Activated T-helper 17 cell treated with anti-CD3 and anti-CD28 coated beads, Interleukin-2, amount 50 U/mL, for 72 hours (primary cell): ENCODE data around the gene CCDC12. TPM values are rescaled to one million over a fixed set of nuclear protein-coding genes. Genes with fewer than 3 reads are reported as not detected.

Experiments
- ATAC-seq: fragments of 150-1000 bp; cut with Tn5 transposase; replicated peaks from 2 replicates; pipeline ENCODE4 v1.10.0; 2021; ENCODE audit warnings: mild to moderate bottlenecking, moderate library complexity
- H3K27ac Mint-ChIP-seq: one replicate; pipeline ENCODE4 v1.8.0; 2022; ENCODE audit warnings: mixed read lengths
- H3K27me3 Mint-ChIP-seq: one replicate; pipeline ENCODE4 v1.8.0; 2022; ENCODE audit warnings: mixed read lengths
- H3K36me3 Mint-ChIP-seq: one replicate; pipeline ENCODE4 v1.8.0; 2022; ENCODE audit warnings: low read depth, mild to moderate bottlenecking, mixed read lengths
- H3K4me1 Mint-ChIP-seq: one replicate; pipeline ENCODE4 v1.8.0; 2022; ENCODE audit warnings: mixed read lengths
- H3K4me3 Mint-ChIP-seq: one replicate; pipeline ENCODE4 v1.8.0; 2022; ENCODE audit warnings: mild to moderate bottlenecking, mixed read lengths
- H3K9me3 Mint-ChIP-seq: one replicate; pipeline ENCODE4 v1.8.0; 2022; ENCODE audit warnings: mixed read lengths
- total RNA-seq, 2 donors: library from RNA; stranded (reverse); gene quantifications; one replicate each; pipeline ENCODE4 v1.2.3, GENCODE V29; 2022

The CCDC12 gene
- total RNA-seq, 2 donors from 2014 or later: 46.9 to 59.8 TPM

- H3K4me1 Mint-ChIP-seq: peaks cover 5% of the 10 kb centered on the region
Observed at GRCh38 chr3:46877406-46878125, 99.0 kb downstream of the CCDC12 start, which contains the start of gene PTH1R. Gene PTH1R, plus strand, starts transcription at chr3:46877721. Its CDS starts 5,839 bp downstream, at chr3:46883560.

GRCh38 chr3:46876313-46877300 is 99.9 kb downstream of the CCDC12 start:
- H3K36me3 Mint-ChIP-seq: peaks cover 6% of the 10 kb centered on the region
- H3K9me3 Mint-ChIP-seq: no peaks in the 10 kb centered on the region
- no peak overlapping the region for H3K27ac Mint-ChIP-seq
- H3K4me3 Mint-ChIP-seq: no peak overlapping the region
- H3K27me3 Mint-ChIP-seq: peaks cover 15% of the 10 kb centered on the region
- no peak for ATAC-seq
- H3K4me1 Mint-ChIP-seq: peaks cover 5% of the 10 kb centered on the region

More at GRCh38 chr3:46877406-46878125, 99.0 kb downstream of the CCDC12 start, which contains the start of gene PTH1R:
- Mint-ChIP-seq H3K27me3 (peaks cover 15% of the 10 kb centered on the region), H3K9me3 (no peaks in the 10 kb centered on the region), H3K27ac (no peak within 1 kb of the TSS), H3K4me3 (no peak within 1 kb of the TSS), H3K36me3 (peaks cover 6% of the 10 kb centered on the region)
- ATAC-seq: no peak

GRCh38 chr3:46875560-46875959 is 101.0 kb downstream of the CCDC12 start:
- Mint-ChIP-seq H3K27ac (no peak overlapping the region), H3K4me1 (peaks cover 3% of the 10 kb centered on the region), H3K4me3 (no peak overlapping the region), H3K27me3 (peaks cover 15% of the 10 kb centered on the region), H3K36me3 (peaks cover 4% of the 10 kb centered on the region), H3K9me3 (no peaks in the 10 kb centered on the region)
- no peak for ATAC-seq

- Mint-ChIP-seq H3K4me1 (no peaks in the 10 kb centered on the region), H3K36me3 (no peaks in the 10 kb centered on the region), H3K4me3 (no peak overlapping the region), H3K9me3 (no peaks in the 10 kb centered on the region), H3K27me3 (peaks cover 13% of the 10 kb centered on the region), H3K27ac (no peak overlapping the region)
- no peak for ATAC-seq
Observed at GRCh38 chr3:46874430-46874829, 102.1 kb downstream of the CCDC12 start.

GRCh38 chr3:46873521-46873920 is 103.0 kb downstream of the CCDC12 start:
- ATAC-seq: peak; percentile 15
- peaks cover 12% of the 10 kb centered on the region for H3K27me3 Mint-ChIP-seq
- H3K9me3 Mint-ChIP-seq: no peaks in the 10 kb centered on the region
- no peak overlapping the region for H3K4me3 Mint-ChIP-seq
- H3K36me3 Mint-ChIP-seq: no peaks in the 10 kb centered on the region
- H3K27ac Mint-ChIP-seq: no peak overlapping the region
- H3K4me1 Mint-ChIP-seq: no peaks in the 10 kb centered on the region

Other genes starting within 250 kb of the CCDC12 start
- not detected for gene MYL3, start 113.3 kb downstream of the CCDC12 start, total RNA-seq
- not detected for gene PTH1R, start 99.0 kb downstream of the CCDC12 start, total RNA-seq
- gene NBEAL2, start 2.9 kb upstream of the CCDC12 start, total RNA-seq: 100 to 1,000 TPM; 140 to 169 TPM
- 10 to 100 TPM; 28.8 to 33.1 TPM for gene SETD2, start 187.4 kb upstream of the CCDC12 start, total RNA-seq